GM12873 (cell line): ENCODE measurements around the gene HMCN2.

Experiments
- CTCF ChIP-seq: IDR thresholded peaks from 2 replicates; pipeline ENCODE4 v1.5.1; 2012; ENCODE audit warnings: low read depth, mild to moderate bottlenecking, moderate library complexity, low read length, control low read depth; ENCODE audit not compliant: insufficient read depth; ENCODE audit errors: missing control alignments

HMCN2 gene

GRCh38 chr9:130225586-130225985 lies 40.0 kb upstream of the HMCN2 start:
- TF ChIP-seq CTCF, result no peak

- TF ChIP-seq CTCF, result no peak
These were observed 39.4 kb upstream of the HMCN2 start for GRCh38 chr9:130226112-130226511.

GRCh38 chr9:130227833-130228232 lies 37.7 kb upstream of the HMCN2 start:
- no peak for TF ChIP-seq CTCF

- no peak for TF ChIP-seq CTCF
These were observed 35.8 kb upstream of the HMCN2 start for GRCh38 chr9:130229759-130230158.

- TF ChIP-seq CTCF, result no peak
These were observed 34.9 kb upstream of the HMCN2 start for GRCh38 chr9:130230631-130231030.

GRCh38 chr9:130232899-130233586 lies 32.5 kb upstream of the HMCN2 start:
- no peak for TF ChIP-seq CTCF

- no peak for TF ChIP-seq CTCF
These were observed 32.0 kb upstream of the HMCN2 start for GRCh38 chr9:130233587-130233945.
